SJCRH30 (cell line): Measurements from ENCODE around the gene PBX4. TPM values are rescaled to one million over a fixed set of nuclear protein-coding genes. Genes with fewer than 3 reads are reported as not detected.
A peak's percentile ranks its signal among the peaks of the same experiment; 100 is the strongest.

Experiments used
- DNase-seq, 2 experiments: peaks; one replicate each; pipeline ENCODE4 v3.0.0-alpha.2; 2015 to 2020
- H3K27ac ChIP-seq: fragments of 250-450 bp; sonication (Bioruptor Pico); 2 replicates; pipeline ENCODE4 v1.5.1; 2020; ENCODE audit warnings: mild to moderate bottlenecking, moderate library complexity
- H3K27me3 ChIP-seq: fragments of 250-450 bp; sonication (Bioruptor Pico); 2 replicates; pipeline ENCODE4 v1.5.1; 2020; ENCODE audit warnings: mild to moderate bottlenecking, moderate library complexity
- H3K36me3 ChIP-seq: fragments of 250-450 bp; sonication (Bioruptor Pico); 2 replicates; pipeline ENCODE4 v1.5.1; 2020; ENCODE audit warnings: mild to moderate bottlenecking, moderate library complexity
- H3K4me1 ChIP-seq: fragments of 250-450 bp; sonication (Bioruptor Pico); 2 replicates; pipeline ENCODE4 v1.5.1; 2020; ENCODE audit warnings: mild to moderate bottlenecking, moderate library complexity
- H3K4me3 ChIP-seq: fragments of 250-450 bp; sonication (Bioruptor Pico); 2 replicates; pipeline ENCODE4 v1.5.1; 2020; ENCODE audit warnings: mild to moderate bottlenecking, moderate library complexity
- H3K9me3 ChIP-seq: fragments of 250-450 bp; sonication (Bioruptor Pico); replicated peaks from 2 replicates; pipeline ENCODE4 v1.5.1; 2020; ENCODE audit warnings: mild to moderate bottlenecking, moderate library complexity
- total RNA-seq: library from RNA; depleted of rRNA; stranded (reverse); fragments of >200 nt; shearing (Covaris generic); gene quantifications from 2 replicates; pipeline ENCODE4 v1.2.3, GENCODE V29; 2014

PBX4 gene
- total RNA-seq, 1 experiment from 2014 or later, result 3.6 TPM

GRCh38 chr19:19531951-19532805 lies 86.3 kb downstream of the PBX4 start:
- DNase-seq, result peak; percentile 46 to 65

GRCh38 chr19:19530889-19531288 lies 87.6 kb downstream of the PBX4 start:
- Histone ChIP-seq H3K4me3 (no peak overlapping the region), H3K36me3 (peaks cover 13% of the 10 kb centered on the region), H3K4me1 (no peaks in the 10 kb centered on the region), H3K27ac (no peak overlapping the region), H3K27me3 (no peaks in the 10 kb centered on the region), H3K9me3 (no peaks in the 10 kb centered on the region)
- no peak for DNase-seq

More at GRCh38 chr19:19531951-19532805, 86.3 kb downstream of the PBX4 start:
- peaks cover 9% of the 10 kb centered on the region; the same call in 1 of the 2 replicates for H3K36me3 ChIP-seq
- no peaks in the 10 kb centered on the region for H3K9me3 ChIP-seq
- H3K27ac ChIP-seq, result no peak overlapping the region
- no peaks in the 10 kb centered on the region for H3K27me3 ChIP-seq
- H3K4me1 ChIP-seq, result no peaks in the 10 kb centered on the region
- no peak overlapping the region for H3K4me3 ChIP-seq

GRCh38 chr19:19530423-19530804 lies 88.1 kb downstream of the PBX4 start:
- no peak for DNase-seq
- Histone ChIP-seq H3K36me3 (peaks cover 13% of the 10 kb centered on the region), H3K27me3 (no peaks in the 10 kb centered on the region), H3K4me1 (no peaks in the 10 kb centered on the region), H3K9me3 (no peaks in the 10 kb centered on the region), H3K27ac (no peak overlapping the region), H3K4me3 (no peak overlapping the region)

DNA sequence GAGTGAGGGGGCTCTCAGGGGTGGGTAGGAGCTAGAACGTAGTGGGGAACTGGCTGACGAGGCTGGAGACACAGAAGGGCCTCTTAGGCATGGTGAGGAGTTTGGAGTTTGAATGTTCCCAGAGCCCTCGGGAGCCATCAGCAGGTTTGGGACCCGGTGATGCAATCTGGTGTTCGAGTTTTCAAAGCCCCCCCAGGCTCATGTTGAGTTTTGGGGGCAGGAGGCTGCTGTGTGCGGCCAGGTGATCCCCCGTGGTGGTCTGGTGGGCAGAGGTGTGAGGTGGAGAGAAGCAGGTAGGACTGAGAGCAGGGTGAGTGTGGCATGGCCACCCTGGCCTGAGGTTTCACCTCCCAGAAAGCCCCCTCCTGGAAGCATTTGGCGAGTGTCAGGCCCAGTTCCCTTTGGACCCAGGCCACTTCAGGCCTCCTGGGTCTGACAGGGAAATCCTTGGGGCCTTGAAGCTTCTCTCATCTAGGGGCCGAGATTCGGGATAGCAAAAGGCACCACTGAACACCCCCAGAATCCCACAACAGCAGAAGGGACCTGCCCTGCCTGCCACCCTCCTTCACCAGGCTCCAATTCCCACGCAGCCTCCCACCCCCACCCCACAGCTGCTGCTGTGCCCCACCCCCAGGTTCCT lies 88.6 kb downstream of the PBX4 start:
- Histone ChIP-seq H3K27ac (no peak overlapping the region), H3K4me3 (no peak overlapping the region), H3K9me3 (no peaks in the 10 kb centered on the region), H3K27me3 (no peaks in the 10 kb centered on the region), H3K4me1 (no peaks in the 10 kb centered on the region), H3K36me3 (peaks cover 13% of the 10 kb centered on the region)
- DNase-seq, result no peak

DNA sequence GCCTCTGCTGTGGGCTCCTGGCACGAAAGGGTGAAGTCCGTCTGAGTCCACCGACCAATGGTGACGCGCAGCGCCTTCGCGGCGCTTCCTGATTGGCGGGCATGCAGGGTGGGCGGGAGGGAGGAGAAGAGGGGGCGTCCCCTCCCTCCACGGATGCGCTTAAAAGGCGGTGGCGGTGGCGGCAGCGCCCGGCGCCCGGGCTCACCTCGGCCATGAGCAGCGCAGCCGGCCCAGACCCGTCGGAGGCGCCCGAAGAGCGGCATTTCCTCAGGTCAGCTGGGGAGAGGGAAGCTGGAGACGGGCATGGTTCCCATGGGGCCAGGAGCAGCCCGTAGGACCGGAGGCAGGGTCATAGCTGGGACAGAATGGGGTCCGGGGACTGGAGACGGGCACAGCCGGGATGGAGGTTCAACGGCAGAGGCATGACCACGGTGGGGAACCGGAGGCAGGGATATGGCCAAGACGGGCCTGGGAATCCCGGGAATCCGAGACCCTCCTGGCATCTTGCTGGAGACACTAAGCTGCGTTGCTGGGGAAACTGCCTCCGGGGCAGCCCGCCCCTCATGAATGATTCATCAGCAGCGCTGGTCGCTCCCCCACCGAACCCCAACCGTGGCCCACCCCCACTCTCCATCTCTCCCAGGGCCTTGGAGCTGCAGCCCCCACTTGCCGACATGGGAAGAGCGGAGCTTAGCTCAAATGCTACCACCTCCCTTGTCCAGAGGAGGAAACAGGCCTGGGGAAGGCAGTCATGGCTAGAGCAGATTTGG lies 89.6 kb downstream of the PBX4 start, which contains the start of gene YJEFN3:
Gene YJEFN3, plus strand, starts transcription at position 191 of the 770 bp plus-strand sequence. Its CDS starts 22 bp downstream, at position 213.
- Histone ChIP-seq H3K4me3 (no peak within 1 kb of the TSS), H3K27me3 (no peaks in the 10 kb centered on the region), H3K4me1 (no peaks in the 10 kb centered on the region), H3K27ac (no peak within 1 kb of the TSS), H3K9me3 (no peaks in the 10 kb centered on the region), H3K36me3 (peaks cover 13% of the 10 kb centered on the region)
- DNase-seq, result no peak

DNA sequence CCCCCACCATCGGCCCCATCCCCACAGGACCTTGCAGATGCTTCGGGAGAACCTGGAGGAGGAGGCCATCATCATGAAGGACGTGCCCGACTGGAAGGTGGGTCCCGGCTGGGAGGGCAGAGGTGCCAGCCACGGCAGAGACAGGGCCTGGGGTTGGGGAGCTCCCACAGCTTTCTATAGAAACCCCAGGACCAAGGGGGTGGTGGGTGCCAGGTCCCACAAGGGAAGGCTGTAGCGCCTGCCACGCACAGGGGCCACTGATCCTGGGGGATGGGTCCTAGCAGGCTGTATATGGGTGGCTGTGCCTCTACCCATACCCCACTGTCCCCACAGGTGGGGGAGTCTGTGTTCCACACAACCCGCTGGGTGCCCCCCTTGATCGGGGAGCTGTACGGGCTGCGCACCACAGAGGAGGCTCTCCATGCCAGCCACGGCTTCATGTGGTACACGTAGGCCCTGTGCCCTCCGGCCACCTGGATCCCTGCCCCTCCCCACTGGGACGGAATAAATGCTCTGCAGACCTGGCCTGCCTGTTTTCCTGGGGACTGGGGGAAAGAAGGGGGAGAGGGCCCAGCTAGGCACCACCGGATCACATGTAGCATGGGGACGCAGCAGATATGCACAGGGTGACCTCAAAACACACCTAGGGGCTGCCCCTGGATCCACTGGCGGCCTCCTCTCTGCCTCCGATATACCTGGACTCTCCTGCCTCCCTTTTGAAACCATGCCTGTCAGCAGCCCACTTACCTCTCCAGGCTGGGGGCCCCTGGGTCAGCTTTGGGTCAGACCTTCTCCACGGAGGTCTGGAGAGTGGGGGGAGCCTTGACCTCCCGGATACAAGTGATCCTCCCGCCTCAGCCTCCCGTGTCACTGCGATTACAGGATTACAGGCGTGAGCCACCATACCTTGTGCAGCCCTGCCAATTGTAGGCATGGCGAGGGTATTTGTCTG lies 90.5 kb downstream of the PBX4 start:
- DNase-seq, result no peak
- Histone ChIP-seq H3K4me3 (no peak overlapping the region), H3K9me3 (no peaks in the 10 kb centered on the region), H3K27me3 (no peaks in the 10 kb centered on the region), H3K36me3 (peaks cover 13% of the 10 kb centered on the region), H3K4me1 (no peaks in the 10 kb centered on the region), H3K27ac (no peak overlapping the region)

DNA sequence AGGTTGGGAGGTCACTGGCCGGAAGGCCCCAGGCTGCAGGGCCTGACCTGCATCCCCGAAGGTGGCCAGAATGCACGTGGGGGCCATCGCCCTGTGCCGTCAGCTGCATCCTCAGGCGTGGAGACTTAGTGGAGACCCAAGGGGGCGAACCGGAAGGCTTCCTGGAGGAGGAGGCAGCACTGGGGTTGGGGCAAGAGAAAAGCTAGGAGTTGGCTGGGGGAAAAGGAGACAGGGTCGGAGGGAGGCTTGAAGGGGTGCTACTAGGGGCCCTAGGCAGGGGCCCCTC lies 91.2 kb downstream of the PBX4 start:
- no peak for DNase-seq
- Histone ChIP-seq H3K4me3 (no peak overlapping the region), H3K27me3 (no peaks in the 10 kb centered on the region), H3K4me1 (no peaks in the 10 kb centered on the region), H3K27ac (no peak overlapping the region), H3K9me3 (no peaks in the 10 kb centered on the region), H3K36me3 (peaks cover 13% of the 10 kb centered on the region)

- no peaks in the 10 kb centered on the region for H3K9me3 ChIP-seq
- no peaks in the 10 kb centered on the region for H3K27me3 ChIP-seq
- no peak overlapping the region for H3K4me3 ChIP-seq
- peaks cover 13% of the 10 kb centered on the region for H3K36me3 ChIP-seq
- no peak overlapping the region for H3K27ac ChIP-seq
- DNase-seq, result no peak
- H3K4me1 ChIP-seq, result no peaks in the 10 kb centered on the region
Observed at GRCh38 chr19:19526581-19527370, 91.7 kb downstream of the PBX4 start.

GRCh38 chr19:19525611-19526380 lies 92.7 kb downstream of the PBX4 start:
- no peak overlapping the region for H3K27ac ChIP-seq
- H3K27me3 ChIP-seq, result no peaks in the 10 kb centered on the region
- H3K9me3 ChIP-seq, result no peaks in the 10 kb centered on the region
- no peak for DNase-seq
- no peak overlapping the region for H3K4me3 ChIP-seq
- H3K4me1 ChIP-seq, result no peaks in the 10 kb centered on the region
- H3K36me3 ChIP-seq, result peaks cover 17% of the 10 kb centered on the region

DNA sequence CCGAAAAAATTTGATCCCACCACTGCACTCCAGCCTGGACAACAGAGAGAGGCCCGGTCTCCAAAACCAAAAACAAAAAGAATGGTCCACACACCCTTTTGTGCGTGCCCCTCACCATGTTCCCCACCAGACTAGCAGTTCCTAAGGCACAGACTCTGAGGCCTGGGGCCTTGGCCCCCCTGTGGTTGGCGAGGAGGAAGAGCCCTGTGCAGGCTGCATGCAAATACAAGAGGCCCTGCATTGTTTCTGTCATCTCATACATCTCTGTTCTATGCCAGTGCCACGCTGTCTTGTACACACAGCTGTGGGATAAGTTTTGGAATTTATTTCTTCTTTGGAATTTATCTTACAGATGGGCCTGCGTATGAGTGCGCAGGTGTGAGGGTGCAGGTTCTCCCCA lies 94.4 kb downstream of the PBX4 start:
- no peak overlapping the region for H3K27ac ChIP-seq
- H3K27me3 ChIP-seq, result no peaks in the 10 kb centered on the region
- DNase-seq, result no peak
- no peak overlapping the region for H3K4me3 ChIP-seq
- no peaks in the 10 kb centered on the region for H3K9me3 ChIP-seq
- no peaks in the 10 kb centered on the region for H3K4me1 ChIP-seq
- H3K36me3 ChIP-seq, result peaks cover 27% of the 10 kb centered on the region

DNA sequence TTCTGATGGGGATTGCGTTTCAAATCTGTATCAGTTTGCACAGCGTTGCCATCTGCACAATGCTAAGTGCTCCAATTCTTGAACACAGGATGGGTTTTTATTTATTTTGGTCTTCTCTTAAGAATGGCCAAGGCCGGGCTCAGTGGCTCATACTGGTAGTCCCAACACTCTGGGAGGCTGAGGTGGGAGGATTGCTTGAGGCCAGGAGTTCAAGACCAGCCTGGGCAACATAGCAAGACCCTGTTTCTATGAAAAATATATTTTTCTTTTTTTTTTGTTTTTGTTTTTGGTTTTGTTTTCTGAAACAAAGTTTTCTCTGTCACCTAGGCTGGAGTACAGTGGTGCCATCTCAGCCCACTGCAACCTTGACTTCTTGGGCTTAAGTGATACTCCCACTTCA lies 95.3 kb downstream of the PBX4 start:
- H3K4me1 ChIP-seq, result no peaks in the 10 kb centered on the region
- no peaks in the 10 kb centered on the region for H3K9me3 ChIP-seq
- no peak overlapping the region for H3K4me3 ChIP-seq
- peaks cover 27% of the 10 kb centered on the region for H3K36me3 ChIP-seq
- DNase-seq, result no peak
- no peaks in the 10 kb centered on the region for H3K27me3 ChIP-seq
- H3K27ac ChIP-seq, result no peak overlapping the region

- Histone ChIP-seq H3K27me3 (no peaks in the 10 kb centered on the region), H3K36me3 (peaks cover 13% of the 10 kb centered on the region), H3K27ac (no peak overlapping the region), H3K9me3 (no peaks in the 10 kb centered on the region), H3K4me1 (no peaks in the 10 kb centered on the region), H3K4me3 (no peak overlapping the region)
- no peak for DNase-seq
Observed at GRCh38 chr19:19520989-19521388, 97.5 kb downstream of the PBX4 start.

DNA sequence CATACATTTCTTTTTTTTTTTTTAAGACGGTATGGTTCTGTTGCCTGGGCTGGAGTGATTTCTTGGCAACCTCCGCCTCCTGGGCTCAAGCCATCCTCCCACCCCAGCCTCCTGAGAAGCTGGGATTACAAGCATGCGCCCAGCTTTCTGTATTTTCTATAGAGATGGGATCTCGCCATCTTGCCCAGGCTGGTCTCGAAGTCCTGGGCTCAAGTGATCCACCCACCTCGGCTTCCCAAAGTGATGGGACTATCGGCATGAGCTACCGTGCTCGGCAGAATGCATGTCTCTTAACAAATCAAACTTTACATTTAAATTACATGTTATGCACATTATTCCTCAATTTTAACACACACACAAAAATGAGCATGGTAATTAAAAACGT lies 101.3 kb downstream of the PBX4 start:
- no peak overlapping the region for H3K4me3 ChIP-seq
- no peaks in the 10 kb centered on the region for H3K4me1 ChIP-seq
- H3K36me3 ChIP-seq, result peaks cover 13% of the 10 kb centered on the region
- DNase-seq, result no peak
- no peaks in the 10 kb centered on the region for H3K27me3 ChIP-seq
- H3K27ac ChIP-seq, result no peak overlapping the region
- H3K9me3 ChIP-seq, result 0 out of 2 replicates have a peak, but pooled peaks cover 4% of the 10 kb centered on the region
